H9 (cell line): ENCODE data around the gene PTPRN2. TPM values are rescaled to one million over a fixed set of nuclear protein-coding genes. Genes with fewer than 3 reads are reported as not detected.

Experiments used
- DNase-seq: peaks from one replicate; pipeline ENCODE4 v3.0.0-alpha.2; 2017
- H2AFZ ChIP-seq: one replicate; pipeline ENCODE4 v1.6.1; 2013; ENCODE audit warnings: mild to moderate bottlenecking, low read length, control low read depth, moderate library complexity
- H2AK5ac ChIP-seq: 2 replicates; pipeline ENCODE4 v1.6.1; 2013; ENCODE audit warnings: low read length, control low read depth, mixed read lengths; ENCODE audit not compliant: insufficient read length
- H2BK120ac ChIP-seq: one replicate; pipeline ENCODE4 v1.6.1; 2013; ENCODE audit warnings: low read depth, mild to moderate bottlenecking, low read length, control low read depth, inconsistent platforms; ENCODE audit not compliant: poor library complexity, severe bottlenecking
- H2BK12ac ChIP-seq: 2 replicates; pipeline ENCODE4 v1.6.1; 2013; ENCODE audit warnings: low read length, control low read depth, mixed read lengths, low read depth; ENCODE audit not compliant: insufficient read length
- H2BK15ac ChIP-seq: 2 replicates; pipeline ENCODE4 v1.6.1; 2013; ENCODE audit warnings: low read depth, low read length, control low read depth
- H2BK20ac ChIP-seq: one replicate; pipeline ENCODE4 v1.6.1; 2013; ENCODE audit warnings: low read depth, mild to moderate bottlenecking, low read length, control low read depth, inconsistent platforms; ENCODE audit not compliant: poor library complexity, severe bottlenecking
- H2BK5ac ChIP-seq: 2 replicates; pipeline ENCODE4 v1.6.1; 2013; ENCODE audit warnings: low read length, control low read depth, mixed read lengths; ENCODE audit not compliant: insufficient read length
- H3K14ac ChIP-seq: 2 replicates; pipeline ENCODE4 v1.6.1; 2013; ENCODE audit warnings: low read length, control low read depth; ENCODE audit not compliant: insufficient read depth
- H3K18ac ChIP-seq: 2 replicates; pipeline ENCODE4 v1.6.1; 2013; ENCODE audit warnings: low read depth, mild to moderate bottlenecking, mixed read lengths, low read length, control low read depth; ENCODE audit not compliant: insufficient read length
- H3K23ac ChIP-seq: 2 replicates; pipeline ENCODE4 v1.6.1; 2013; ENCODE audit warnings: low read length, control low read depth, mixed read lengths, low read depth; ENCODE audit not compliant: insufficient read length
- H3K23me2 ChIP-seq: 2 replicates; pipeline ENCODE4 v1.6.1; 2013; ENCODE audit warnings: low read depth, mild to moderate bottlenecking, mixed read lengths, low read length, control low read depth; ENCODE audit not compliant: insufficient read length, poor library complexity, severe bottlenecking
- H3K27ac ChIP-seq: 2 replicates; pipeline ENCODE4 v1.5.1; 2013; ENCODE audit warnings: low read length, control low read depth, mixed read lengths, low read depth; ENCODE audit not compliant: insufficient read length
- H3K27me3 ChIP-seq: 2 replicates; pipeline ENCODE4 v1.6.1; 2013; ENCODE audit warnings: low read length, control low read depth, inconsistent platforms; ENCODE audit not compliant: insufficient read depth
- H3K4ac ChIP-seq: 2 replicates; pipeline ENCODE4 v1.6.1; 2013; ENCODE audit warnings: low read depth, mild to moderate bottlenecking, control low read depth, inconsistent platforms, low read length, moderate library complexity
- H3K4me1 ChIP-seq: 2 replicates; pipeline ENCODE4 v1.6.1; 2013; ENCODE audit warnings: low read length, control low read depth, inconsistent platforms; ENCODE audit not compliant: insufficient read depth
- H3K4me2 ChIP-seq: 2 replicates; pipeline ENCODE4 v1.6.1; 2013; ENCODE audit warnings: low read length, control low read depth, mixed read lengths; ENCODE audit not compliant: insufficient read length, insufficient read depth
- H3K56ac ChIP-seq: 2 replicates; pipeline ENCODE4 v1.6.1; 2013; ENCODE audit warnings: low read depth, mild to moderate bottlenecking, mixed read lengths, low read length, control low read depth; ENCODE audit not compliant: insufficient read length
- H3K79me1 ChIP-seq: 2 replicates; pipeline ENCODE4 v1.6.1; 2013; ENCODE audit warnings: low read depth, mild to moderate bottlenecking, moderate library complexity, low read length, control low read depth, inconsistent platforms; ENCODE audit not compliant: insufficient read depth, poor library complexity, severe bottlenecking
- H3K79me2 ChIP-seq: 2 replicates; pipeline ENCODE4 v1.6.1; 2013; ENCODE audit warnings: low read length, control low read depth, inconsistent platforms; ENCODE audit not compliant: insufficient read depth
- H3K9ac ChIP-seq: 2 replicates; pipeline ENCODE4 v1.6.1; 2013; ENCODE audit warnings: low read length, control low read depth, mixed read lengths; ENCODE audit not compliant: insufficient read length; ENCODE audit errors: extremely low read depth
- H3K9me3 ChIP-seq: one replicate; pipeline ENCODE4 v1.6.1; 2013; ENCODE audit warnings: low read depth, low read length, inconsistent platforms; ENCODE audit not compliant: control insufficient read depth
- H3T11ph ChIP-seq: one replicate; pipeline ENCODE4 v1.6.1; 2013; ENCODE audit warnings: mild to moderate bottlenecking, low read length, control low read depth, inconsistent platforms
- H4K20me1 ChIP-seq: one replicate; pipeline ENCODE4 v1.6.1; 2013; ENCODE audit not compliant: control insufficient read depth, insufficient read length, insufficient read depth
- H4K5ac ChIP-seq: 2 replicates; pipeline ENCODE4 v1.6.1; 2013; ENCODE audit warnings: low read depth, mild to moderate bottlenecking, mixed read lengths, low read length, control low read depth; ENCODE audit not compliant: insufficient read length
- H4K8ac ChIP-seq: replicated peaks from 2 replicates; pipeline ENCODE4 v1.6.1; 2013; ENCODE audit warnings: low read length, control low read depth, mixed read lengths, low read depth; ENCODE audit not compliant: insufficient read length
- H4K91ac ChIP-seq: 2 replicates; pipeline ENCODE4 v1.6.1; 2013; ENCODE audit warnings: low read depth, mild to moderate bottlenecking, moderate library complexity, mixed read lengths, low read length, control low read depth; ENCODE audit not compliant: insufficient read length
- H3K27ac Mint-ChIP-seq, 3 experiments: 2 replicates in 2 of 3; 3 replicates in 1 of 3; pipeline ENCODE4 v1.8.0; 2020 to 2021; ENCODE audit warnings: mixed read lengths in 3 of 3, mild to moderate bottlenecking in 1 of 3, moderate library complexity in 1 of 3
- H3K27me3 Mint-ChIP-seq: 2 replicates; pipeline ENCODE4 v1.8.0; 2021; ENCODE audit warnings: low read depth, mild to moderate bottlenecking, moderate library complexity, mixed read lengths
- H3K36me3 Mint-ChIP-seq, 3 experiments: 2 replicates in 2 of 3; 3 replicates in 1 of 3; pipeline ENCODE4 v1.8.0; 2020 to 2021; ENCODE audit warnings: low read depth in 3 of 3, mixed read lengths in 3 of 3; ENCODE audit not compliant: insufficient read depth in 1 of 3
- H3K4me1 Mint-ChIP-seq, 2 experiments: 2 replicates each; pipeline ENCODE4 v1.8.0; 2020; ENCODE audit warnings: mixed read lengths in 2 of 2
- H3K4me3 Mint-ChIP-seq, 2 experiments: 2 replicates in 1 of 2; 3 replicates in 1 of 2; pipeline ENCODE4 v1.8.0; 2020 to 2021; ENCODE audit warnings: mild to moderate bottlenecking in 2 of 2, mixed read lengths in 2 of 2, moderate library complexity in 1 of 2
- H3K9me3 Mint-ChIP-seq, 2 experiments: 2 replicates in 1 of 2; 3 replicates in 1 of 2; pipeline ENCODE4 v1.8.0; 2020; ENCODE audit warnings: mild to moderate bottlenecking in 2 of 2, mixed read lengths in 2 of 2, moderate library complexity in 1 of 2
- WGBS: extraction: QIAGEN DNeasy Blood & Tissue Kit; methylation state at CpG from one replicate; pipeline ENCODE4 v1.1.7; 2013; ENCODE audit warnings: missing lambda C conversion rate, low lambda C conversion rate, mixed read lengths; ENCODE audit not compliant: insufficient read length; ENCODE audit errors: extremely low coverage; 5-methylcytosine and 5-hydroxymethylcytosine counted together
- total RNA-seq: library from RNA; stranded (reverse); gene quantifications from 2 replicates; pipeline ENCODE4 v1.2.1, GENCODE V29; 2021
- TF ChIP-seq, protein P1 (sequence below): fragments of 200-600 bp; sonication (generic); conservative IDR thresholded peaks from 3 replicates; pipeline ENCODE4 v1.8.0; 2021; ENCODE audit warnings: antibody characterized with exemption, mild to moderate bottlenecking

The PTPRN2 gene
- total RNA-seq, 1 experiment from 2014 or later = 5.2 TPM

DNA sequence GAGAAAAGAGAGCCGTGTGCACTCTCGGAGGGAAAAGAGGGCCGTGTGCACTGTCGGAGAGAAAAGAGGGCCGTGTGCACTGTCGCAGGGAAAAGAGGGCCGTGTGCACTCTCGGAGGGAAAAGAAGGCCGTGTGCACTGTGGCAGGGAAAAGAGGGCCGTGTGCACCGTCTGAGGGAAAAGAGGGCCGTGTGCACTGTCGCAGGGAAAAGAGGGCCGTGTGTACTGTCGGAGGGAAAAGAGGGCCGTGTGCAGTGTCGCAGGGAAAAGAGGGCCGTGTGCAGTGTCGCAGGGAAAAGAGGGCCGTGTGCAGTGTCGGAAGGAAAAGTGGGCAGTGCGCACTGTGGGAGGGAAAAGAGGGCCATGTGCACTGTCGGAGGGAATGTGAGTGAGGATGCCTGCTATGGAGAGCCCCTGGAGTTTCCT is 1062.1 kb downstream of the PTPRN2 start:
- TF ChIP-seq, protein P1, sequence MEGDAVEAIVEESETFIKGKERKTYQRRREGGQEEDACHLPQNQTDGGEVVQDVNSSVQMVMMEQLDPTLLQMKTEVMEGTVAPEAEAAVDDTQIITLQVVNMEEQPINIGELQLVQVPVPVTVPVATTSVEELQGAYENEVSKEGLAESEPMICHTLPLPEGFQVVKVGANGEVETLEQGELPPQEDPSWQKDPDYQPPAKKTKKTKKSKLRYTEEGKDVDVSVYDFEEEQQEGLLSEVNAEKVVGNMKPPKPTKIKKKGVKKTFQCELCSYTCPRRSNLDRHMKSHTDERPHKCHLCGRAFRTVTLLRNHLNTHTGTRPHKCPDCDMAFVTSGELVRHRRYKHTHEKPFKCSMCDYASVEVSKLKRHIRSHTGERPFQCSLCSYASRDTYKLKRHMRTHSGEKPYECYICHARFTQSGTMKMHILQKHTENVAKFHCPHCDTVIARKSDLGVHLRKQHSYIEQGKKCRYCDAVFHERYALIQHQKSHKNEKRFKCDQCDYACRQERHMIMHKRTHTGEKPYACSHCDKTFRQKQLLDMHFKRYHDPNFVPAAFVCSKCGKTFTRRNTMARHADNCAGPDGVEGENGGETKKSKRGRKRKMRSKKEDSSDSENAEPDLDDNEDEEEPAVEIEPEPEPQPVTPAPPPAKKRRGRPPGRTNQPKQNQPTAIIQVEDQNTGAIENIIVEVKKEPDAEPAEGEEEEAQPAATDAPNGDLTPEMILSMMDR = no peak
- no peak overlapping the region for H3K56ac ChIP-seq
- WGBS = no CpG with 5 or more reads among the region's 23 CpGs
- no peak overlapping the region for H3K4me2 ChIP-seq
- H4K8ac ChIP-seq = no peak overlapping the region
- H2BK20ac ChIP-seq = no peak overlapping the region
- no peak overlapping the region for H3K27ac ChIP-seq
- no peak overlapping the region for H2BK120ac ChIP-seq
- no peak overlapping the region for H3K27ac Mint-ChIP-seq
- H3K27me3 ChIP-seq = no peaks in the 10 kb centered on the region
- no peak overlapping the region for H3K4ac ChIP-seq
- H3K79me1 ChIP-seq = no peaks in the 10 kb centered on the region
- no peak overlapping the region for H2BK15ac ChIP-seq
- no peak overlapping the region for H2BK12ac ChIP-seq
- peaks cover 5% of the 10 kb centered on the region for H4K20me1 ChIP-seq
- no peak overlapping the region for H3K18ac ChIP-seq
- H3K9me3 Mint-ChIP-seq = no peaks in the 10 kb centered on the region; a peak in 2 of 5 replicates
- H3K4me1 ChIP-seq = 0 out of 2 replicates have a peak, but pooled peaks cover 1% of the 10 kb centered on the region
- no peak overlapping the region for H2BK5ac ChIP-seq
- DNase-seq = no peak
- H2AK5ac ChIP-seq = no peak overlapping the region
- no peaks in the 10 kb centered on the region for H3K79me2 ChIP-seq
- no peak overlapping the region for H3T11ph ChIP-seq
- H3K4me1 Mint-ChIP-seq = peaks cover 0 to 6% of the 10 kb centered on the region in 2 experiments; a peak in 1 of 4 replicates
- H4K5ac ChIP-seq = no peak overlapping the region
- no peak overlapping the region for H2AFZ ChIP-seq
- H3K9me3 ChIP-seq = no peaks in the 10 kb centered on the region
- no peak overlapping the region for H4K91ac ChIP-seq
- H3K23ac ChIP-seq = no peak overlapping the region
- H3K27me3 Mint-ChIP-seq = peaks cover 79% of the 10 kb centered on the region
- no peak overlapping the region for H3K9ac ChIP-seq
- H3K4me3 Mint-ChIP-seq = no peak overlapping the region
- H3K23me2 ChIP-seq = no peaks in the 10 kb centered on the region
- no peaks in the 10 kb centered on the region; a peak in 1 of 7 replicates for H3K36me3 Mint-ChIP-seq
- H3K14ac ChIP-seq = no peak overlapping the region; the same call in 1 of the 2 replicates
